Jurkat, Clone E6-1 (cell line): ENCODE results near the gene CTIF.
A peak's percentile ranks its signal among the peaks of the same experiment; 100 is the strongest.

Experiments
- DNase-seq: peaks from one replicate; pipeline ENCODE4 v3.0.0-alpha.2; 2011; ENCODE audit warnings: low read depth, low spot score
- H3K4me3 ChIP-seq: 2 replicates; pipeline ENCODE4 v1.5.1; 2011; ENCODE audit warnings: mild to moderate bottlenecking, low read length, control low read depth, moderate library complexity

The CTIF gene

GRCh38 chr18:48796491-48797205 lies 257.8 kb downstream of the CTIF start:
- no peak overlapping the region for H3K4me3 ChIP-seq
- DNase-seq: no peak

- no peak overlapping the region for H3K4me3 ChIP-seq
- DNase-seq: no peak
Measured at GRCh38 chr18:48797841-48798255, 259.0 kb downstream of the CTIF start.

GRCh38 chr18:48798334-48799245 lies 259.8 kb downstream of the CTIF start:
- DNase-seq: no peak
- H3K4me3 ChIP-seq: no peak overlapping the region

- no peak for DNase-seq
- H3K4me3 ChIP-seq: no peak overlapping the region
Measured at GRCh38 chr18:48799724-48800315, 261.0 kb downstream of the CTIF start.

- DNase-seq: no peak
- H3K4me3 ChIP-seq: no peak overlapping the region
Measured at GRCh38 chr18:48800466-48800865, 261.6 kb downstream of the CTIF start.

- DNase-seq: no peak
- H3K4me3 ChIP-seq: no peak overlapping the region
Measured at GRCh38 chr18:48800876-48801727, 262.3 kb downstream of the CTIF start.

- no peak for DNase-seq
Measured at GRCh38 chr18:48801728-48802542, 263.1 kb downstream of the CTIF start.

GRCh38 chr18:48802543-48803290 lies 263.9 kb downstream of the CTIF start:
- no peak for DNase-seq
- no peak overlapping the region for H3K4me3 ChIP-seq

More at GRCh38 chr18:48801728-48802542, 263.1 kb downstream of the CTIF start:
- H3K4me3 ChIP-seq: no peak overlapping the region

GRCh38 chr18:48803518-48803917 lies 264.7 kb downstream of the CTIF start:
- no peak for DNase-seq
- no peak overlapping the region for H3K4me3 ChIP-seq

GRCh38 chr18:48803951-48804855 lies 265.4 kb downstream of the CTIF start:
- H3K4me3 ChIP-seq: no peak overlapping the region
- no peak for DNase-seq

- no peak for DNase-seq
- H3K4me3 ChIP-seq: no peak overlapping the region
Measured at GRCh38 chr18:48804856-48805610, 266.2 kb downstream of the CTIF start.

- H3K4me3 ChIP-seq: no peak overlapping the region
- no peak for DNase-seq
Measured at GRCh38 chr18:48805826-48806535, 267.1 kb downstream of the CTIF start.

- peak; percentile 80 for DNase-seq
- H3K4me3 ChIP-seq: no peak overlapping the region
Measured at GRCh38 chr18:48806551-48807261, 267.9 kb downstream of the CTIF start.

GRCh38 chr18:48808476-48808875 lies 269.6 kb downstream of the CTIF start:
- DNase-seq: no peak
- no peak overlapping the region for H3K4me3 ChIP-seq

- DNase-seq: no peak
- H3K4me3 ChIP-seq: no peak overlapping the region
Measured at GRCh38 chr18:48809365-48809764, 270.5 kb downstream of the CTIF start.
